OCI-LY7 (cell line): ENCODE data around the gene CRTC1.

Source experiments
- CTCF ChIP-seq: fragments of 200-600 bp; sonication (generic); conservative IDR thresholded peaks from 2 replicates; pipeline ENCODE4 v1.5.1; 2014; ENCODE audit warnings: mild to moderate bottlenecking, antibody characterized with exemption, low read length, moderate library complexity, mixed read lengths
- EZH2phosphoT487 ChIP-seq: fragments of 200-600 bp; sonication (generic); IDR thresholded peaks from 2 replicates; pipeline ENCODE4 v1.6.1; 2018; ENCODE audit warnings: low read depth, borderline replicate concordance, mild to moderate bottlenecking, mixed run types, antibody characterized with exemption, low read length, moderate library complexity, mixed read lengths

GRCh38 chr19:18800079-18800478 lies 116.6 kb downstream of the CRTC1 start:
- TF ChIP-seq CTCF (no peak), EZH2phosphoT487 (no peak)
